HepG2 (cell line): ENCODE results near the gene BCAR3. TPM values are rescaled to one million over a fixed set of nuclear protein-coding genes. Genes with fewer than 3 reads are reported as not detected.

ENCODE experiments used
- ATAC-seq: fragments of 200-7000 bp; cut with Tn5 transposase; 3 replicates; pipeline ENCODE4 v1.9.1; 2020; ENCODE audit warnings: mild to moderate bottlenecking, moderate library complexity
- BruUV-seq: library from RNA; stranded (reverse); fragments of 400-500 nt; replicated peaks from 2 replicates; lab custom pipeline; 2021; lab: Mats Ljungman, UMichigan
- CTCF ChIA-PET: fragments of 300-600 bp; formaldehyde crosslinking; extraction: SDS; loops from one replicate; lab custom pipeline; 2021; ENCODE audit warnings: low total read pairs, inconsistent platforms, low intra/inter-chr PET ratio; lab: Yijun Ruan, JAX
- POLR2A ChIA-PET: fragments of 350-600 bp; sonication (Branson Sonifier 250); formaldehyde crosslinking; loops from one replicate; lab custom pipeline; 2020; ENCODE audit warnings: antibody characterized with exemption, inconsistent platforms; lab: Yijun Ruan, JAX
- DNase-seq: peaks from one replicate; pipeline ENCODE4 v3.0.0-alpha.2; 2015; ENCODE audit warnings: low spot score
- FAIRE-seq: peaks from 3 replicates; lab custom pipeline; 2011; peaks lifted over from hg19 to GRCh38; lab: Jason Lieb, UNC
- H2AFZ ChIP-seq: one replicate; pipeline ENCODE4 v1.6.1; 2011; ENCODE audit warnings: low read length, inconsistent platforms
- H3K27ac ChIP-seq: fragments of 300-600 bp; 3 replicates; pipeline ENCODE4 v1.8.0; 2011; ENCODE audit warnings: mixed run types, mild to moderate bottlenecking, mixed read lengths, low read length, inconsistent platforms; ENCODE audit not compliant: insufficient read depth; ENCODE audit errors: extremely low read length
- H3K27me3 ChIP-seq, 2 experiments: fragments of 200-600 bp in 1 of 2; 2 replicates in 1 of 2; 3 replicates in 1 of 2; pipeline versions ENCODE4 v1.6.0 to v1.8.0; 2011; ENCODE audit warnings: low read length in 2 of 2, mild to moderate bottlenecking in 2 of 2, moderate library complexity in 2 of 2, inconsistent platforms in 1 of 2; ENCODE audit not compliant: insufficient read depth in 2 of 2, control insufficient read depth in 1 of 2
- H3K36me3 ChIP-seq, 2 experiments: fragments of 200-600 bp in 1 of 2; replicated peaks in 1 of 2; 2 replicates in 1 of 2; 3 replicates in 1 of 2; pipeline versions ENCODE4 v1.5.1 to v1.8.0; 2011; ENCODE audit warnings: low read length in 2 of 2, inconsistent platforms in 1 of 2; ENCODE audit not compliant: insufficient read depth in 2 of 2, control insufficient read depth in 1 of 2
- H3K4me1 ChIP-seq: 2 replicates; pipeline ENCODE4 v1.5.1; 2012; ENCODE audit warnings: low read length, inconsistent platforms; ENCODE audit not compliant: insufficient read depth
- H3K4me2 ChIP-seq: 2 replicates; pipeline ENCODE4 v1.6.0; 2011; ENCODE audit warnings: low read depth, low read length, inconsistent platforms
- H3K4me3 ChIP-seq, 3 experiments: fragments of 200-600 bp in 1 of 3; sonication (generic), shearing (Covaris generic) in 1 of 3; replicated peaks in 1 of 3; 2 replicates each; pipeline ENCODE4 v1.5.1; 2011 to 2016; ENCODE audit warnings: low read length in 3 of 3, inconsistent platforms in 2 of 3, low read depth in 2 of 3, mild to moderate bottlenecking in 2 of 3, control low read depth in 1 of 3, mixed read lengths in 1 of 3; ENCODE audit not compliant: insufficient read depth in 1 of 3
- H3K79me2 ChIP-seq: one replicate; pipeline ENCODE4 v1.6.1; 2011; ENCODE audit warnings: low read length, inconsistent platforms; ENCODE audit not compliant: insufficient read depth
- H3K9ac ChIP-seq: 2 replicates; pipeline ENCODE4 v1.6.0; 2011; ENCODE audit warnings: mild to moderate bottlenecking, low read depth, low read length, inconsistent platforms; ENCODE audit not compliant: insufficient read depth
- H3K9me3 ChIP-seq: 2 replicates; pipeline ENCODE4 v1.5.1; 2012; ENCODE audit warnings: mild to moderate bottlenecking, low read length
- H4K20me1 ChIP-seq: 2 replicates; pipeline ENCODE4 v1.6.0; 2011; ENCODE audit warnings: inconsistent platforms, mild to moderate bottlenecking, low read length, moderate library complexity; ENCODE audit not compliant: insufficient read depth
- ATF1 ChIP-seq: IDR thresholded peaks from 2 replicates; pipeline ENCODE4 v1.6.1; 2016; ENCODE audit warnings: mild to moderate bottlenecking, control low read depth
- ATM ChIP-seq: fragments of 450-650 bp; IDR thresholded peaks from 2 replicates; pipeline ENCODE4 v1.7.1; 2017; ENCODE audit warnings: mild to moderate bottlenecking, borderline replicate concordance
- DPF2 ChIP-seq: sonication (generic); formaldehyde crosslinking; IDR thresholded peaks from 2 replicates; pipeline ENCODE4 v1.4.0; 2020; ENCODE audit warnings: mild to moderate bottlenecking, low read depth, missing genetic modification reagents, borderline replicate concordance
- KLF6 ChIP-seq: IDR thresholded peaks from 2 replicates; pipeline ENCODE4 v1.8.0; 2016; ENCODE audit warnings: missing biosample characterization, missing genetic modification reagents
- NAIF1 ChIP-seq: sonication (generic); formaldehyde crosslinking; IDR thresholded peaks from 2 replicates; pipeline ENCODE4 v1.5.0; 2020; ENCODE audit warnings: mild to moderate bottlenecking, missing genetic modification reagents, borderline replicate concordance
- PREB ChIP-seq: sonication (generic); formaldehyde crosslinking; IDR thresholded peaks from 2 replicates; pipeline ENCODE4 v1.4.0; 2020; ENCODE audit warnings: missing genetic modification reagents
- PTBP1 ChIP-seq: fragments of 200-400 bp; formaldehyde crosslinking; IDR thresholded peaks from 2 replicates; pipeline ENCODE4 v1.6.1; 2018; ENCODE audit warnings: low read length, low read depth; ENCODE audit not compliant: poor library complexity, severe bottlenecking
- TERF1 ChIP-seq: sonication (generic); formaldehyde crosslinking; IDR thresholded peaks from 2 replicates; pipeline ENCODE4 v1.8.0; 2022; ENCODE audit warnings: mild to moderate bottlenecking, missing genetic modification reagents, moderate library complexity
- ZNF207 ChIP-seq: fragments of 450-650 bp; IDR thresholded peaks from 2 replicates; pipeline ENCODE4 v1.6.1; 2016; ENCODE audit warnings: antibody characterized with exemption, borderline replicate concordance
- ZNF558 ChIP-seq: sonication (generic); formaldehyde crosslinking; IDR thresholded peaks from 2 replicates; pipeline ENCODE4 v1.9.0; 2022; ENCODE audit warnings: mild to moderate bottlenecking, missing genetic modification reagents, borderline replicate concordance
- ZNF567 ChIP-seq: sonication (generic); formaldehyde crosslinking; IDR thresholded peaks from 2 replicates; pipeline ENCODE4 v1.8.1; 2023; ENCODE audit warnings: mild to moderate bottlenecking, missing genetic modification reagents, borderline replicate concordance
- ZNF619 ChIP-seq: sonication (generic); formaldehyde crosslinking; IDR thresholded peaks from 2 replicates; pipeline ENCODE4 v1.4.0; 2020; ENCODE audit warnings: mild to moderate bottlenecking, missing genetic modification reagents
- ZSCAN31 ChIP-seq: sonication (generic); formaldehyde crosslinking; IDR thresholded peaks from 2 replicates; pipeline ENCODE4 v1.5.0; 2020; ENCODE audit warnings: low read depth, mild to moderate bottlenecking, missing genetic modification reagents
- WGBS: methylation state at CpG from one replicate; pipeline ENCODE4 v1.1.6; 2017; ENCODE audit warnings: low lambda C conversion rate; 5-methylcytosine and 5-hydroxymethylcytosine counted together
- in situ Hi-C: cut with HindIII; loops from 2 replicates; pipeline ENCODE4 v1.10.0; 2017; ENCODE audit warnings: low pct_unique_long_range_greater_than_20kb; ENCODE audit not compliant: extremely low pct_ligation_motif_present
- intact Hi-C: fragments of 100-400 bp; cut with micrococcal nuclease; formaldehyde crosslinking; loops from one replicate; pipeline ENCODE4 v1.10.0; 2022; ENCODE audit not compliant: unreplicated experiment
- polyA plus RNA-seq, 8 experiments: library from polyadenylated mRNA; depleted of rRNA in 3 of 8; stranded (reverse) in 7 of 8; unstranded in 1 of 8; fragments of >200 nt; fragmentation: Illumina TruSeq in 4 of 8; extraction: Trizol in 4 of 8; gene quantifications; 2 replicates each; pipeline versions ENCODE4 v1.2.1 to v1.2.3, GENCODE V29; 2011 to 2016; ENCODE audit warnings: low read depth in 4 of 8, missing spikeins in 1 of 8, mixed read lengths in 1 of 8; ENCODE audit not compliant: insufficient read depth in 1 of 8
- total RNA-seq, 5 experiments: library from RNA; depleted of rRNA; stranded (reverse); fragments of >200 nt; fragmentation: Illumina TruSeq; extraction: Trizol; gene quantifications; 2 replicates each; pipeline ENCODE4 v1.2.3, GENCODE V29; 2016; ENCODE audit warnings: low read depth in 1 of 5

Gene BCAR3
- total and polyA plus RNA-seq, 2 of the 13 experiments (the other 11 are each of a cell fraction or from before 2014, with no cell fraction given), result 3.6 to 4.8 TPM

GRCh38 chr1:93683234-93683633, 1.6 kb upstream of the BCAR3 start:
- ChIA-PET POLR2A (no interaction called here), CTCF (no interaction called here)
- no peaks in the 10 kb centered on the region for H3K9me3 ChIP-seq
- intact Hi-C loops (loop anchor here (10.0 kb wide), 1 partner anchor 52 kb away; no protein-coding TSS in a partner anchor), in situ Hi-C loops (loop anchor here (5.0 kb wide), 1 partner anchor 46 kb away; no protein-coding TSS in a partner anchor)
- no peak overlapping the region for H2AFZ ChIP-seq
- H3K27ac ChIP-seq, result no peak overlapping the region
- TF ChIP-seq ZNF207, result no peak
- TF ChIP-seq TERF1, result no peak
- no peak for TF ChIP-seq ZNF619 (CRISPR knock-in tag)
- no peak for TF ChIP-seq PTBP1
- no peak for TF ChIP-seq ATM
- TF ChIP-seq NAIF1 (CRISPR knock-in tag), result no peak
- no peak for TF ChIP-seq DPF2 (CRISPR knock-in tag)
- no peak for TF ChIP-seq ZNF567 (CRISPR knock-in tag)
- TF ChIP-seq ZNF558 (CRISPR knock-in tag), result no peak
- TF ChIP-seq ATF1, result no peak
- TF ChIP-seq ZSCAN31, result no peak
- no peak for TF ChIP-seq PREB (CRISPR knock-in tag)
- TF ChIP-seq KLF6 (CRISPR knock-in tag), result no peak
- H3K79me2 ChIP-seq, result peaks cover 10% of the 10 kb centered on the region
- ATAC-seq, result no peak
- H3K4me3 ChIP-seq, result no peak overlapping the region
- no peak for DNase-seq
- no peak overlapping the region for H3K4me2 ChIP-seq
- no peaks in the 10 kb centered on the region for H4K20me1 ChIP-seq
- no peak for FAIRE-seq
- no peaks in the 10 kb centered on the region for H3K36me3 ChIP-seq
- BruUV-seq, result no TSS peak
- H3K27me3 ChIP-seq, result no peaks in the 10 kb centered on the region
- 87% methylated on average over 2 of the region's 2 CpGs for whole genome bisulfite sequencing
- H3K4me1 ChIP-seq, result peaks cover 41% of the 10 kb centered on the region
- no peak overlapping the region for H3K9ac ChIP-seq
